GM18907 (cell line): ENCODE data around the gene SINHCAF.
"Not testable (repeated sequence)": the region's sequence is repeated elsewhere in the genome, so short reads cannot be mapped to it uniquely, and the experiment has no call there.

Experiments used
- ATAC-seq: cut with Tn5 transposase; IDR thresholded peaks from one replicate; pipeline ENCODE4 v1.9.1; 2021; ENCODE audit warnings: mild to moderate bottlenecking, moderate library complexity; ENCODE audit not compliant: unreplicated experiment

SINHCAF gene

GRCh38 chr12:31273794-31274193 is 52.2 kb downstream of the SINHCAF start:
- ATAC-seq = not testable (repeated sequence)

- no peak for ATAC-seq
Observed at GRCh38 chr12:31272607-31273225, 53.2 kb downstream of the SINHCAF start.

- ATAC-seq = no peak
Observed at GRCh38 chr12:31267966-31268365, 58.0 kb downstream of the SINHCAF start.

- no peak for ATAC-seq
Observed at GRCh38 chr12:31265722-31266121, 60.2 kb downstream of the SINHCAF start.

- no peak for ATAC-seq
Observed at GRCh38 chr12:31263661-31264060, 62.3 kb downstream of the SINHCAF start.

DNA sequence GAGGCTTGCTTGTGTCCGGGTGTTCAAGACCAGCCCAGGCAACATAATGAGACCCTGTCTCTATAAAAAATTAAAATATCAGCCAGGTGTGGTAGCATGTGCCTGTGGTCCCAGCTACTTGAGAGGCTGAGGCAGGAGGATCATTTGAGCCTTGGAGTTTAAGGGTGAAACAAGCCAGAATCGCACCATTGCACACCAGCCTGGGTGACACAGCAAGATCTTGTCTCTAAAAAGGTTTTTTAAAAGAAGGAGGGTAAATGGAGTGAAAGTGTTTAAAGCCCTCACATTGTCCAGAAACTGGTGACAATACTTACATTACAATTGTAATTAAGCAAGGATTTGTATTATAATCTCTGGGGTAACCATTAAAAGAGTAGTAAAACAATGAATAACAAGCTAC is 64.2 kb downstream of the SINHCAF start:
- no peak for ATAC-seq

- ATAC-seq = no peak
Observed at GRCh38 chr12:31260840-31261239, 65.1 kb downstream of the SINHCAF start.

GRCh38 chr12:31259136-31259886 is 66.6 kb downstream of the SINHCAF start:
- ATAC-seq = no peak

- ATAC-seq = no peak
Observed at GRCh38 chr12:31257784-31258183, 68.2 kb downstream of the SINHCAF start.

- ATAC-seq = not testable (repeated sequence)
Observed at GRCh38 chr12:31251707-31252611, 74.0 kb downstream of the SINHCAF start.

- no peak for ATAC-seq
Observed at GRCh38 chr12:31250179-31250578, 75.8 kb downstream of the SINHCAF start.

DNA sequence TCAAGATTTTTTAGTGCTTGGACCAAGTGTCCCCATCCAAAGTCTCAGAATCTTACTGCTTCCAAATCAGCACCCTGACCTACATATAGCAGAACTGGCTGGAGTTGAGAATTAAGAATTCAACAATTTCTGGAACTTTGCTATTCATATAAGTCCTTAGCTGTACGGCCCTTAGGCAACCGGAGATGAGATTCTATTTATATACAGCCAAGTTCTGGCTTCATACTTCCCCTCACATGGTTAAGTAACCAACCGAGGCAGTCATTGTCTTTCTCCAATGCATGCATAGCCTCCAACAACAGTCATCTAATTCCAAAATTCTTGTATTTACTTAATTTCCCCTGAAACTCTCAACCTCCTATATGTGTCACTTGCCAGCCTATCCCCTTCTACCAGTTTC is 76.6 kb downstream of the SINHCAF start:
- no peak for ATAC-seq

GRCh38 chr12:31248815-31249214 is 77.1 kb downstream of the SINHCAF start:
- no peak for ATAC-seq

GRCh38 chr12:31248337-31248736 is 77.6 kb downstream of the SINHCAF start:
- no peak for ATAC-seq

- no peak for ATAC-seq
Observed at GRCh38 chr12:31246470-31246850, 79.5 kb downstream of the SINHCAF start.

DNA sequence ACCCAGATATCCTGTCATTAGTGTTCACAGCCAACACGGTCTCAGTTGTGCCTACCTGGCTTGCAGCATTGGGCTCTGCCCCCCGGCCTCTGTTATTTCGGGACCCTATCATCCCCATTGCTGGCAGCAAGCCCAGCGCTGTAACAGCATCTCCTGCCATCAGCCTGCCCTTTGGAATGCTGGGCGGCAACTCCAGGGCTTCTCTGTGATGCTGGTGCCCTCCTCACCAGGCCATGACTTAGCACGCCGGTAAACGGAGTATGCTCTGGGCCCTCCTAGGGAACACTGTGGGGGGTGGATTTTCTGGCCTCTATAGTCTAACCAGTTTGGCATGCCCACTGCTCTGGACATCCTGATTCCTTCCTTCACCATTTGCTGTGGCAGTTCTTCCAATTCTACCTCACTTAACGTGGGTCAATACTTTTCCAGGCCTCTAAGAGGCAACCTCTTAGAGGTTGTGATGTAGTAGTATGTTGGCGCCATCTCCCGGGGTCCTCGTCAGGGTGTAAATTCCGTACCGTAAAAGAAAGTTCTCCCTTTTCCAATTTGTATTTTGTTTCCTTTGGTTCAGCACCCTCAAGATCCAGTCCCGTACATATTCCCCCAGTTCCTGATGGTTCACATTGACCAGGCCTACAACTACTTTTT is 80.0 kb downstream of the SINHCAF start:
- no peak for ATAC-seq

GRCh38 chr12:31242418-31242817 is 83.5 kb downstream of the SINHCAF start:
- not testable (repeated sequence) for ATAC-seq

- peak; percentile 92 for ATAC-seq
Observed at GRCh38 chr12:31238764-31239387, 87.1 kb downstream of the SINHCAF start.

DNA sequence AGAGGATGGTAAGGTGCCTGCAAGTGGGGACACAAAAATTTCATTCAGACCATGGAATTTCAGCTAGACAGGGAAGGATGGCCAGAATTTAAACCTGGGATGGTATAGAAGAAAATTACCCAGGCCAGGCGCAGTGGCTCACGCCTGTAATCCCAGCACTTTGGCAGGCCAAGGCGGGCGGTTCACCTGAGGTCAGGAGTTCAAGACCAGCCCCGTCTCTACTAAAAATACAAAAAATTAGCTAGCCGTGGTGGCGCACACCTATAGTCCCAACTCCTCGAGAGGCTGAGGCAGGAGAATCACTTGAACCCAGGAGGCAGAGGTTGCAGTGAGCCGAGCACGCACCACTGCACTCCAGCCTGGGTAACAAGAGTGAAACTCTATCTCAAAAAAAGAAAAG is 87.6 kb downstream of the SINHCAF start:
- not testable (repeated sequence) for ATAC-seq

DNA sequence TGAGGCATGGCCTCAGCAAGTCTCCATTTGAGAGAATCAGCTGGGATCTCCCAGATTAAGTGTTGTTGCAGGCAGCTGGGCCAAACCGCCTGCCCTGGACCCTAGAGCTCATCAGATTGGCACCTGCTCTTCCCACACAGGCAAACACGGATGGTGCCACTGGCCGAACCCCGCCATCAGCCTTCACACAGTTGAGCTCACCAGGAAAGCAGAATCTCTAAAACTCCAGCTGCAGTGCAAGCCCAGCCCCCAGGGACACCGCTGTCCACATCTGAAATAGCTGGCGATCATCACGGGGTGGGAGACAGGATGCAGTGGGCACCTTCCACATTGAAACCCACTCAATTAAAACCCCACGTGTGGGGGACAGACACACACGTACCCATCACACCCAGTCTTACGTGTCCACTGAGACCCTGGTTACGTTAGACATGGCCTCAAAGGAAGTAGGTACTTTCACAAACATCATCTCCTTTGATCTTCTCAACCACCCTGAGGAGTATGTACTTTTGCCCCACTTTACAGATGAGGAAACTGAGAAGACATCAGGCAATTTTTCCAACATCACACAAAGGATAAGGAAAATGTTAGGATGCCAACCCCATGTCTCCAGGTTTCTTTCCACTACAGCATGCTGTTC is 88.8 kb downstream of the SINHCAF start:
- ATAC-seq = no peak
